ENCODE results near the gene IQCF5.
"Not testable (repeated sequence)": the region's sequence is repeated elsewhere in the genome, so short reads cannot be mapped to it uniquely, and the experiment has no call there.

Gene IQCF5

DNA sequence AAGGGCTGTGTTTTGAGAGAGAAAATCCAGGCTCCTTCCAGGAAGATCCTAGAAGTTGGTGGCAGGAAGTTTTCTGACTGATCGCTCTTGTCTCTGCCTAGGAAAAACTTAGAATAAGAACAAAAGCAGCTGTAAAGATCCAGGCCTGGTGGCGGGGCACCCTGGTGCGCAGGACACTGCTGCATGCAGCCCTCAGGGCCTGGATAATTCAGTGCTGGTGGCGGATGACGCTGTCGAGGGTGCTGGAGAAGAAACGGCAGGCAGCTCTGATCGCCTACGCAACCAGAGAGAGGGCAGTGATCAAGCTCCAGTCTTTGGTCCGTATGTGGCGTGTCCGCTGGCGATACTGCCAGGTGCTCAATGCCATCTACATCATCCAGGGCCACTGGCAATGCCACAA lies 12.5 kb downstream of the IQCF5 start:
- DNase-seq, result no peak

GRCh38 chr3:51860703-51861665 lies 14.4 kb downstream of the IQCF5 start, which contains the start of gene IQCF2:
Gene IQCF2 (plus strand): TSS chr3:51861615. CDS start chr3:51861667, 52 bp downstream.
- DNase-seq, result no peak

GRCh38 chr3:51855411-51855810 lies 20.0 kb downstream of the IQCF5 start:
- not testable (repeated sequence) for DNase-seq

DNA sequence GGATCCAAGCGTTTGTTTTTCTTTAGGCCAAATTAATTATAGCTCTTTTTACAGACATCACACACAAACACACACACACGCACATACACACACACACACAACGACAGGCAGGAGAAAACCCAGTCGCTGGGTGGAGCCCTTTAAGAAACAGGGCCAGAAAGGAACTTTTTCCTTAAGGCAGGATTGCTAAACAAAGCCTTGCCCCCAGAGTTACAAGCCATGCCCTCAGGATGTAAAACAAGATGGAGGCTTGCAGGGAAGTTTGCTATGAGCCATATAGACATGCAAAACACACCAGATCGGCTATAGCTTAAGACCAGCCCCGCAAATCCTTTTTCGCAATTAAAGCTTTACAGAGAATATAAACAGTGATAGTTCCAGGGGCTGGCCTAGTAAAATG lies 30.3 kb downstream of the IQCF5 start:
- DNase-seq, result no peak

GRCh38 chr3:51836606-51837005 lies 38.8 kb downstream of the IQCF5 start:
- DNase-seq, result no peak

DNA sequence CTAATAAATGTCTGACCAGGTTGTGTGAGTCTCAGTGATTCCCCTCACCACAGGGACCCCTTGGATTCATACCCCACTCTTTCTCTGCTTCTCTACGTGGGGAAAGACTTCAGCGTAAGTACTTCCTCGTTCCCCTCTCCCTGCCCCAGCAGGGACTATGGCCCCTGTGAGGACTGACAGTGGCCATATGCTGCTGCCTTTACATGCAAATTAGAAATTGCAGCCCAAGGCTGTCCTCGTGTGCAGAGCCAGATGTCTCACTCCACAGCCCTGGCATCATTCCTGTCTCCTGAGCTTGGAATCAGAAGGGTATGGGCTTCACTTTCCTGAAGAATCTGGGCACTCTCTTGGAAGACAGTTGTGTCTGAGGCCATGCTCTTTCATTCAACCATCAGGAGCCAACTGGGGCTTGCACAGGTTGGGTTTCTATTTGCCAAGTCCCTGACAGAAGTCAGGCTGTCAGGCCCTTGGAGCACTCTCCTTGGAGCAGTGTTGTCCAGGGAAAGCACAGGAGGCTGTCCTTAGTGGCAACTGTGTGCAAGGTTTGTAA lies 44.5 kb downstream of the IQCF5 start:
- DNase-seq, result no peak

DNA sequence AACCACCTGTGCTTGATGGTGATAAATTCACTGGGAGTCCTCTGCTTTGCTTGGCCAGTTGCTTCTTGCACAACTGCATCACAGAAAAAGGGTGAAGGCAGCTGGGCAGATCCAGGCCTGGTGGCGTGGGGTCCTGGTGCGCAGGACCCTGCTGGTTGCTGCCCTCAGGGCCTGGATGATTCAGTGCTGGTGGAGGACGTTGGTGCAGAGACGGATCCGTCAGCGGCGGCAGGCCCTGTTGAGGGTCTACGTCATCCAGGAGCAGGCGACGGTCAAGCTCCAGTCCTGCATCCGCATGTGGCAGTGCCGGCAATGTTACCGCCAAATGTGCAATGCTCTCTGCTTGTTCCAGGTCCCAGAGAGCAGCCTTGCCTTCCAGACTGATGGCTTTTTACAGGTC lies 45.1 kb downstream of the IQCF5 start:
- no peak for DNase-seq

- no peak for DNase-seq
These were observed 47.1 kb downstream of the IQCF5 start for GRCh38 chr3:51828297-51828696.

All from SHP77 treated with DMSO at 0.1 percent for 48 hours (cell line).